K562 (cell line): ENCODE results near the gene ANXA4. TPM values are rescaled to one million over a fixed set of nuclear protein-coding genes. Genes with fewer than 3 reads are reported as not detected.

Experiments used
- CBX2 ChIP-seq: fragments of 200-600 bp; sonication (generic); IDR thresholded peaks from one replicate; pipeline ENCODE4 v1.6.1; 2012; ENCODE audit warnings: mild to moderate bottlenecking, low read length, inconsistent platforms; ENCODE audit not compliant: insufficient read depth, poor library complexity, severe bottlenecking
- COPS2 ChIP-seq: fragments of 450-650 bp; conservative IDR thresholded peaks from 2 replicates; pipeline ENCODE4 v1.6.1; 2016; ENCODE audit warnings: mild to moderate bottlenecking, moderate library complexity
- EGR1 ChIP-seq: fragments of 450-650 bp; conservative IDR thresholded peaks from 2 replicates; pipeline ENCODE4 v1.6.1; 2017; ENCODE audit warnings: mild to moderate bottlenecking
- FOXK1 ChIP-seq: sonication (generic); formaldehyde crosslinking; IDR thresholded peaks from 2 replicates; pipeline ENCODE4 v1.8.0; 2022; ENCODE audit warnings: missing genetic modification reagents, mild to moderate bottlenecking, borderline replicate concordance
- GABPA ChIP-seq: fragments of 200-800 bp; sonication (Bioruptor generic); conservative IDR thresholded peaks from 2 replicates; pipeline ENCODE4 v1.6.1; 2016; ENCODE audit warnings: low read depth, missing genetic modification characterization, missing compliant biosample characterization
- HDGF ChIP-seq: fragments of 450-650 bp; IDR thresholded peaks from 2 replicates; pipeline ENCODE4 v1.6.1; 2016
- POLR2B ChIP-seq: fragments of 450-650 bp; IDR thresholded peaks from 2 replicates; pipeline ENCODE4 v1.6.1; 2018; ENCODE audit warnings: low read depth; ENCODE audit not compliant: partially characterized antibody
- SLC30A9 ChIP-seq: fragments of 250-450 bp; sonication (Bioruptor Pico); IDR thresholded peaks from 2 replicates; pipeline ENCODE4 v1.8.0; 2022; ENCODE audit warnings: mild to moderate bottlenecking, moderate library complexity
- SP2 ChIP-seq: IDR thresholded peaks from 2 replicates; pipeline ENCODE4 v1.6.1; 2011; ENCODE audit warnings: mild to moderate bottlenecking, low read depth, low read length, moderate library complexity; ENCODE audit not compliant: poor library complexity, severe bottlenecking; ENCODE audit errors: extremely low read depth
- ZFP30 ChIP-seq: fragments of 250-450 bp; sonication (Bioruptor Pico); IDR thresholded peaks from 2 replicates; pipeline ENCODE4 v1.8.0; 2022; ENCODE audit warnings: moderate library complexity, mild to moderate bottlenecking, inconsistent platforms, borderline replicate concordance
- ZNF124 ChIP-seq: sonication (generic); formaldehyde crosslinking; IDR thresholded peaks from 2 replicates; pipeline ENCODE4 v1.8.1; 2022; ENCODE audit warnings: missing genetic modification reagents
- ZNF589 ChIP-seq: fragments of 200-800 bp; sonication (Bioruptor generic); IDR thresholded peaks from 2 replicates; pipeline ENCODE4 v1.6.1; 2016; ENCODE audit warnings: low read depth, missing genetic modification characterization, missing compliant biosample characterization
- polyA plus RNA-seq, 8 experiments: library from polyadenylated mRNA; depleted of rRNA in 4 of 8; stranded (reverse) in 5 of 8; unstranded in 3 of 8; fragments of >200 nt; fragmentation: Nextera tagmentation in 2 of 8; fragmentation: Illumina TruSeq in 1 of 8; extraction: Ambion mirVana in 2 of 8; extraction: Trizol in 1 of 8; gene quantifications; 2 replicates each; pipeline versions ENCODE4 v1.2.1 to v1.2.3, GENCODE V29; 2011 to 2014; ENCODE audit warnings: inconsistent platforms in 1 of 8, missing spikeins in 1 of 8
- total RNA-seq, 7 experiments: library from RNA; depleted of rRNA in 6 of 7; stranded (reverse); fragments of >200 nt in 6 of 7; fragmentation: Illumina TruSeq in 2 of 7; extraction: Trizol in 2 of 7; gene quantifications; 2 replicates each; pipeline versions ENCODE4 v1.2.1 to v1.2.3, GENCODE V29; 2011 to 2021; ENCODE audit warnings: low replicate concordance in 1 of 7
- TF ChIP-seq, protein P1 (sequence below): IDR thresholded peaks from 2 replicates; pipeline ENCODE4 v1.6.1; 2012; ENCODE audit warnings: low read depth, low read length, improper control_type of control experiment, borderline replicate concordance
- TF ChIP-seq, protein P2 (sequence below): sonication (generic); formaldehyde crosslinking; IDR thresholded peaks from 2 replicates; pipeline ENCODE4 v1.5.0; 2020; ENCODE audit warnings: missing genetic modification reagents
- TF ChIP-seq, protein P3 (sequence below): fragments of 250-450 bp; sonication (Bioruptor Pico); IDR thresholded peaks from 2 replicates; pipeline ENCODE4 v1.4.0; 2020; ENCODE audit warnings: mild to moderate bottlenecking
- TF ChIP-seq, protein P4 (sequence below), 2 experiments: fragments of 450-650 bp; conservative IDR thresholded peaks; 2 replicates each; pipeline ENCODE4 v1.6.1; 2017; ENCODE audit warnings: mild to moderate bottlenecking in 2 of 2, moderate library complexity in 2 of 2
- TF ChIP-seq, protein P5 (sequence below): sonication (generic); IDR thresholded peaks from 2 replicates; pipeline ENCODE4 v1.6.1; 2016
- TF ChIP-seq, protein P6 (sequence below): fragments of 250-450 bp; sonication (Bioruptor Pico); IDR thresholded peaks from 2 replicates; pipeline ENCODE4 v1.9.0; 2021; ENCODE audit warnings: mild to moderate bottlenecking, inconsistent platforms

ANXA4 gene
- total and polyA plus RNA-seq, 9 of the 15 experiments (the other 6 are each of a cell fraction or from before 2014, with no cell fraction given): 3.4 to 13.6 (median 11.6) TPM

DNA sequence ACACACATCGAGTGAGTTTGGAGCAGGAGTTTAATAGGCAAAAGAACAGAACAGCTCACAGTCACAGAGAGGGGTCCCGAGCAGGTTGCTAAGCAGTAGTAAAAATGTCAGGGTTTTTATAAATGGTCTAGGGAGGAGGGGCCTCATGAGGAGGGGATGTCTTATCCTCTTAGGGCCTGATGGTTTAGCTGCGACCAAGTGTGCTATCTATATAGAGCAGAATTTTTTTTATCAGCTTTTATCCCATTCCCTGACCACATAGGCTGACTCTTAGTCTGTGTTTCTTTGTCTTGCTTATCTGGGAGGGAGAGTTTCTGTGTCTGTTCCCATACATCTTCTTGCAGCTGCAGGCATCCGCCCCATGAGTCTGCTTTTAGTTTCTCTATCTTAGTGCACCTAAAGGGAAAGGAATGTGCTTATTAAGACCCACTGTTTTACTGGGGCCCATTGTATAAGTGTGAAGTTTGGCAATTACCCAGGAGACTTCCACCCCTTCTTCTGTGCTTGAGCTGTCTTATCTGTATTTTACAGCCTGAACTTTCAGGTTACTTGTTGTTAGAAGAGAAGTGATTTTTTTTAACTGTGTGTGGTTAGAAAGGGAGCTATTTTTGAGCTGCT, 57.1 kb downstream of the ANXA4 start (continued):
- TF ChIP-seq ZFP30 (CRISPR knock-in tag) (no peak), SLC30A9 (CRISPR knock-in tag) (no peak), CBX2 (no peak), ZNF589 (CRISPR knock-in tag) (peak; percentile 99), FOXK1 (CRISPR knock-in tag) (no peak), GABPA (peak; percentile 59), POLR2B (no peak), ZNF124 (CRISPR knock-in tag) (no peak), EGR1 (peak; percentile 17; the same call in 1 of the 2 replicates), COPS2 (no peak), HDGF (no peak), SP2 (no peak)
- TF ChIP-seq, protein P1, sequence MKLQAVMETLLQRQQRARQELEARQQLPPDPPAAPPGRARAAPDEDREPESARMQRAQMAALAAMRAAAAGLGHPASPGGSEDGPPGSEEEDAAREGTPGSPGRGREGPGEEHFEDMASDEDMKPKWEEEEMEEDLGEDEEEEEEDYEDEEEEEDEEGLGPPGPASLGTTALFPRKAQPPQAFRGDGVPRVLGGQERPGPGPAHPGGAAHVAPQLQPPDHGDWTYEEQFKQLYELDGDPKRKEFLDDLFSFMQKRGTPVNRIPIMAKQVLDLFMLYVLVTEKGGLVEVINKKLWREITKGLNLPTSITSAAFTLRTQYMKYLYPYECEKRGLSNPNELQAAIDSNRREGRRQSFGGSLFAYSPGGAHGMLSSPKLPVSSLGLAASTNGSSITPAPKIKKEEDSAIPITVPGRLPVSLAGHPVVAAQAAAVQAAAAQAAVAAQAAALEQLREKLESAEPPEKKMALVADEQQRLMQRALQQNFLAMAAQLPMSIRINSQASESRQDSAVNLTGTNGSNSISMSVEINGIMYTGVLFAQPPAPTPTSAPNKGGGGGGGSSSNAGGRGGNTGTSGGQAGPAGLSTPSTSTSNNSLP: no peak
- TF ChIP-seq, protein P2, sequence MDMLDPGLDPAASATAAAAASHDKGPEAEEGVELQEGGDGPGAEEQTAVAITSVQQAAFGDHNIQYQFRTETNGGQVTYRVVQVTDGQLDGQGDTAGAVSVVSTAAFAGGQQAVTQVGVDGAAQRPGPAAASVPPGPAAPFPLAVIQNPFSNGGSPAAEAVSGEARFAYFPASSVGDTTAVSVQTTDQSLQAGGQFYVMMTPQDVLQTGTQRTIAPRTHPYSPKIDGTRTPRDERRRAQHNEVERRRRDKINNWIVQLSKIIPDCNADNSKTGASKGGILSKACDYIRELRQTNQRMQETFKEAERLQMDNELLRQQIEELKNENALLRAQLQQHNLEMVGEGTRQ (CRISPR knock-in tag): no peak
- TF ChIP-seq, protein P3, sequence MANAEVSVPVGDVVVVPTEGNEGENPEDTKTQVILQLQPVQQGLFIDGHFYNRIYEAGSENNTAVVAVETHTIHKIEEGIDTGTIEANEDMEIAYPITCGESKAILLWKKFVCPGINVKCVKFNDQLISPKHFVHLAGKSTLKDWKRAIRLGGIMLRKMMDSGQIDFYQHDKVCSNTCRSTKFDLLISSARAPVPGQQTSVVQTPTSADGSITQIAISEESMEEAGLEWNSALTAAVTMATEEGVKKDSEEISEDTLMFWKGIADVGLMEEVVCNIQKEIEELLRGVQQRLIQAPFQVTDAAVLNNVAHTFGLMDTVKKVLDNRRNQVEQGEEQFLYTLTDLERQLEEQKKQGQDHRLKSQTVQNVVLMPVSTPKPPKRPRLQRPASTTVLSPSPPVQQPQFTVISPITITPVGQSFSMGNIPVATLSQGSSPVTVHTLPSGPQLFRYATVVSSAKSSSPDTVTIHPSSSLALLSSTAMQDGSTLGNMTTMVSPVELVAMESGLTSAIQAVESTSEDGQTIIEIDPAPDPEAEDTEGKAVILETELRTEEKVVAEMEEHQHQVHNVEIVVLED (CRISPR knock-in tag): peak; percentile 44
- TF ChIP-seq, protein P4, sequence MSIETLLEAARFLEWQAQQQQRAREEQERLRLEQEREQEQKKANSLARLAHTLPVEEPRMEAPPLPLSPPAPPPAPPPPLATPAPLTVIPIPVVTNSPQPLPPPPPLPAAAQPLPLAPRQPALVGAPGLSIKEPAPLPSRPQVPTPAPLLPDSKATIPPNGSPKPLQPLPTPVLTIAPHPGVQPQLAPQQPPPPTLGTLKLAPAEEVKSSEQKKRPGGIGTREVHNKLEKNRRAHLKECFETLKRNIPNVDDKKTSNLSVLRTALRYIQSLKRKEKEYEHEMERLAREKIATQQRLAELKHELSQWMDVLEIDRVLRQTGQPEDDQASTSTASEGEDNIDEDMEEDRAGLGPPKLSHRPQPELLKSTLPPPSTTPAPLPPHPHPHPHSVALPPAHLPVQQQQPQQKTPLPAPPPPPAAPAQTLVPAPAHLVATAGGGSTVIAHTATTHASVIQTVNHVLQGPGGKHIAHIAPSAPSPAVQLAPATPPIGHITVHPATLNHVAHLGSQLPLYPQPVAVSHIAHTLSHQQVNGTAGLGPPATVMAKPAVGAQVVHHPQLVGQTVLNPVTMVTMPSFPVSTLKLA (conservative IDR thresholded peaks at IDR 0.05): peak in 1 of 2 experiments; percentile 90; a peak in 2 of 4 replicates
- TF ChIP-seq, protein P5, sequence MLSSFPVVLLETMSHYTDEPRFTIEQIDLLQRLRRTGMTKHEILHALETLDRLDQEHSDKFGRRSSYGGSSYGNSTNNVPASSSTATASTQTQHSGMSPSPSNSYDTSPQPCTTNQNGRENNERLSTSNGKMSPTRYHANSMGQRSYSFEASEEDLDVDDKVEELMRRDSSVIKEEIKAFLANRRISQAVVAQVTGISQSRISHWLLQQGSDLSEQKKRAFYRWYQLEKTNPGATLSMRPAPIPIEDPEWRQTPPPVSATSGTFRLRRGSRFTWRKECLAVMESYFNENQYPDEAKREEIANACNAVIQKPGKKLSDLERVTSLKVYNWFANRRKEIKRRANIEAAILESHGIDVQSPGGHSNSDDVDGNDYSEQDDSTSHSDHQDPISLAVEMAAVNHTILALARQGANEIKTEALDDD: peak; percentile 54
- TF ChIP-seq, protein P6, sequence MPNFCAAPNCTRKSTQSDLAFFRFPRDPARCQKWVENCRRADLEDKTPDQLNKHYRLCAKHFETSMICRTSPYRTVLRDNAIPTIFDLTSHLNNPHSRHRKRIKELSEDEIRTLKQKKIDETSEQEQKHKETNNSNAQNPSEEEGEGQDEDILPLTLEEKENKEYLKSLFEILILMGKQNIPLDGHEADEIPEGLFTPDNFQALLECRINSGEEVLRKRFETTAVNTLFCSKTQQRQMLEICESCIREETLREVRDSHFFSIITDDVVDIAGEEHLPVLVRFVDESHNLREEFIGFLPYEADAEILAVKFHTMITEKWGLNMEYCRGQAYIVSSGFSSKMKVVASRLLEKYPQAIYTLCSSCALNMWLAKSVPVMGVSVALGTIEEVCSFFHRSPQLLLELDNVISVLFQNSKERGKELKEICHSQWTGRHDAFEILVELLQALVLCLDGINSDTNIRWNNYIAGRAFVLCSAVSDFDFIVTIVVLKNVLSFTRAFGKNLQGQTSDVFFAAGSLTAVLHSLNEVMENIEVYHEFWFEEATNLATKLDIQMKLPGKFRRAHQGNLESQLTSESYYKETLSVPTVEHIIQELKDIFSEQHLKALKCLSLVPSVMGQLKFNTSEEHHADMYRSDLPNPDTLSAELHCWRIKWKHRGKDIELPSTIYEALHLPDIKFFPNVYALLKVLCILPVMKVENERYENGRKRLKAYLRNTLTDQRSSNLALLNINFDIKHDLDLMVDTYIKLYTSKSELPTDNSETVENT (CRISPR knock-in tag): no peak; the same call in 1 of the 2 replicates
